ENCODE data around the gene GRK2.

The GRK2 gene

DNA sequence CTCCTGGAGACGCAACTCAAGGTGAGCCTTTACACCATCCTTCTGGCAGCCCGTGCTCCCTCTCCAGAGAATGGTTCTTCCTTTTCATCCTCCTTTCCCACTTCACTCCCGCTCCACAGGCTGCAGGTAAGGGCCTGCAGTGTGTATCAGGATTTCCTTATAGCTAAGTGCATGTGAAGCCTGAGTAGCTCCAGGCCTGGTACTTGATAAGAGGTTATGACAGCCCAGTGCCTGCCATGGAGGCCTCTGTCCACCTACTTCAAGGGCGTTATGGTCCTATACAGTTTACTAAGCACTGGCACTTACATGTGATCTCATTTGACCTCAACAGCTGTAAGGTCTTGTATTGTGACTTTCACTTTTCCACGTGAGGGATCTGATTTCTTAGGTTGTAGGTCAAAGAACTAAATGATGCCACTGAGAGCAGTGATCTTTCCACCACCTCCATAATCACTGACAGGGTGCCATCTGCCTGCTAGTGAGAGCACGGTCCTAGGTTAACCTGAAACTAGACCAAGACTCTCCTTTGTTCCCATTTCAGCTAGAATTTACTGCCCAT, 55.1 kb downstream of the GRK2 start:
- no peak overlapping the region for H3K4me3 ChIP-seq (ENCODE audit: low read depth, low read length)
- in situ Hi-C loops (cut with HindIII; ENCODE audit: low sequenced_read_pairs) = no loop called here
- no peak for DNase-seq (ENCODE audit: low read depth, low spot score)
- TF ChIP-seq, protein P1, sequence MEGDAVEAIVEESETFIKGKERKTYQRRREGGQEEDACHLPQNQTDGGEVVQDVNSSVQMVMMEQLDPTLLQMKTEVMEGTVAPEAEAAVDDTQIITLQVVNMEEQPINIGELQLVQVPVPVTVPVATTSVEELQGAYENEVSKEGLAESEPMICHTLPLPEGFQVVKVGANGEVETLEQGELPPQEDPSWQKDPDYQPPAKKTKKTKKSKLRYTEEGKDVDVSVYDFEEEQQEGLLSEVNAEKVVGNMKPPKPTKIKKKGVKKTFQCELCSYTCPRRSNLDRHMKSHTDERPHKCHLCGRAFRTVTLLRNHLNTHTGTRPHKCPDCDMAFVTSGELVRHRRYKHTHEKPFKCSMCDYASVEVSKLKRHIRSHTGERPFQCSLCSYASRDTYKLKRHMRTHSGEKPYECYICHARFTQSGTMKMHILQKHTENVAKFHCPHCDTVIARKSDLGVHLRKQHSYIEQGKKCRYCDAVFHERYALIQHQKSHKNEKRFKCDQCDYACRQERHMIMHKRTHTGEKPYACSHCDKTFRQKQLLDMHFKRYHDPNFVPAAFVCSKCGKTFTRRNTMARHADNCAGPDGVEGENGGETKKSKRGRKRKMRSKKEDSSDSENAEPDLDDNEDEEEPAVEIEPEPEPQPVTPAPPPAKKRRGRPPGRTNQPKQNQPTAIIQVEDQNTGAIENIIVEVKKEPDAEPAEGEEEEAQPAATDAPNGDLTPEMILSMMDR (IDR thresholded peaks at IDR 0.05; ENCODE audit: low read depth, low read length) = no peak

DNA sequence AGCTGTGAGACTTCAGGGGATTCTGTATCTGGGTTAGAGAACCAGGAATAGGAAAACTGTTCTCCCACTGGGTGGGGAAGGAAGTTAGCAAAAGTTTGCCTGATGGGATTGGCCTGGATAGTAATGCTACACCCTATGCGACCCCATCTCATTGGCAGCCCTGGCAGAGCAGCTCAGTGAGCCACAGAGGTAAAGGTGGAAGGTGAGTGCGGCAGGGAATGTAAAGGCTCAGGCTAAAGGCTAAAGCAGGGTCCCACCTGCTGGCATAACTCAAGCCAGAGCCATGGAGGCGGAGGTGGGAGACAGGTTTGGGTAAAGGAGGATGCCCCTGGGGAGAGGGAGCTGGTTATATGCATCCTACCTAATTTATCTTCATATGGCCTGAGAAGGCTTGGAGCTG, 55.8 kb downstream of the GRK2 start:
- DNase-seq (ENCODE audit: low read depth, low spot score) = no peak
- TF ChIP-seq, protein P1 (IDR thresholded peaks at IDR 0.05; ENCODE audit: low read depth, low read length) = no peak
- in situ Hi-C loops (cut with HindIII; ENCODE audit: low sequenced_read_pairs) = no loop called here
- H3K4me3 ChIP-seq (ENCODE audit: low read depth, low read length) = no peak overlapping the region

DNA sequence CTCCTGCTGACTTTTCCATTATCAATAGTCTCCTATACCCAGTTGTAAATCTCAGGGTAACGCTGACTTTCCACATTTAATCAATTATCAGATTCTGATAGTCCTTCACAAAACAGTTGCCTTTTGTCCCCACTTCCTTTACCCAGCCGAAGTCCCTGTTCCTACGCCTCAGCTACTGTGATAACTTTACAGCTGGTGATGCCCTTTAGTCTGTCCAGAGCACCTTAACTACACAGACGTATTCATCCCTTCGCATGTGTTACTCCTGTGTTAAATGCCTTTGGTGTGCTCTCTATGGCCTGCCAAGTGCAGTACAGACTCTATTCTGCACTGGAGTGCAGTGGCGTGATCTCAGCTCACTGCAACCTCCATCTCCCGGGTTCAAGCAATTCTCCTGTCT, 57.3 kb downstream of the GRK2 start:
- in situ Hi-C loops (cut with HindIII; ENCODE audit: low sequenced_read_pairs) = no loop called here
- no peak for DNase-seq (ENCODE audit: low read depth, low spot score)
- H3K4me3 ChIP-seq (ENCODE audit: low read depth, low read length) = no peak overlapping the region

DNA sequence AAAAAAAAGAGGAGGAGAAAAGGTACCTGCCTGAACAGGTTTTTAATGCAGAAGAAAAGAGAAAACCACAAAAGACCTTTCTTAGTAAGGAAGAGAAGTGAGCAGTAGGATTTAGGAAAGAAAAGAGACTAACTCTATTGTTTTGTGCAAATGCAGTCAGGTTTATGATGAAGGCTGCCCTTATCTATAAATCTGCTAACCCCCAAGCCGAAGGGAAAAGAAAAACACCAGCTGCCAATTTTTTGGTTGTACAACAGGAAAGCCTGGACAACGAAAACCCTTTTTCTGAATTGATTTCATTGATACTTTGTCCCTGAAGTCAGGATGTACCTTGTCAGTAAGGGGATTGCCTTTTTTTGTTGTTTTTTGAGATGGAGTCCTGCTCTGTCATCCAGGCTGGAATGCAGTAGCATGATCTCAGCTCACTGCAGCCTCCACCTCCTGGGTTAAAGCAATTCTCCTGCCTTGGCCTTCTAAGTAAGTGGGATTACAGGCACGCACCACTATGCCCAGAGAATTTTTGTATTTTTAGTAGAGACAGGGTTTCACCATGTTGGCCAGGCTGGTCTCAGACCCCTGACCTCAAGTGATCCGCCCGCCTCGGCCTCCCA, 65.9 kb downstream of the GRK2 start:
- TF ChIP-seq, protein P1 (IDR thresholded peaks at IDR 0.05; ENCODE audit: low read depth, low read length) = no peak
- DNase-seq (ENCODE audit: low read depth, low spot score) = no peak
- H3K4me3 ChIP-seq (ENCODE audit: low read depth, low read length) = no peak overlapping the region
- in situ Hi-C loops (cut with HindIII; ENCODE audit: low sequenced_read_pairs) = no loop called here

More for the DNA sequence above, 57.3 kb downstream of the GRK2 start:
- TF ChIP-seq, protein P1 (IDR thresholded peaks at IDR 0.05; ENCODE audit: low read depth, low read length) = no peak

Data from astrocyte of the spinal cord (primary cell).